Left forelimb (tissue), 1 donor: Measurements from ENCODE around the gene WDR72.

ENCODE experiments used
- DNase-seq: peaks from one replicate; pipeline ENCODE4 v3.0.0-alpha.2; 2018; ENCODE audit warnings: low spot score

The WDR72 gene

DNA sequence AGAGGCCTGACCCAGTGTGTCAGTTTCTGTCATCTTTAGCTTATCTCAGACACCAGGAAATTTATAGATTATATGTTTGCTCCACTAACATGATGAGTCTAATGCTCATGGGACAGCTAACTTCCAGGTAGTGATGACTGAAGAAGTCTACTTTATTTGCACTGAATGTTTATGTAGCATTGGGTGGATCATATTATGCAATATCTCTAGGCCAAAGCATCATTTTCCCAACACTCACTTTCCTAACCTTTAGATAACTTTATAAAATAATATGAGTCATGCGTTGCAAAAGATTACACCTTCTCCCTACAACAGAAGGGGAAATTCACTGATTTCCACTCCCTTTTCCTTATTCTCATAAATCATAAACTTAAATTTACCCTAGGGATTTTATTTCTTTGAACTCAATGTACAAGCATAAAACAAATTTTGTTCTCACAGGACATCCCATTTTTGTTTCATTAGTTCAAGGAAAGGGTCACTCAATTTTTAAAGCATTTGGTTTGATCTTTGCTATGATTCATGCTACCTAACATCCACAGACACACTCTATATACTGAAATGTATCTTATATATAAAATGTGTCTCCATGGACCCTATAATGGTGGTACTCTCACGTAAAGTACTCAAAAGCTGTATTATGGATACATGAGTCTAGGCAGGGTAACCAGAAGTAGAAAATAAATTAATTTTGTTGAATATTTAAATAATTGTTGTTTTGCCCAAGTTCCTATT, 225.2 kb downstream of the WDR72 start:
- DNase-seq = no peak

DNA sequence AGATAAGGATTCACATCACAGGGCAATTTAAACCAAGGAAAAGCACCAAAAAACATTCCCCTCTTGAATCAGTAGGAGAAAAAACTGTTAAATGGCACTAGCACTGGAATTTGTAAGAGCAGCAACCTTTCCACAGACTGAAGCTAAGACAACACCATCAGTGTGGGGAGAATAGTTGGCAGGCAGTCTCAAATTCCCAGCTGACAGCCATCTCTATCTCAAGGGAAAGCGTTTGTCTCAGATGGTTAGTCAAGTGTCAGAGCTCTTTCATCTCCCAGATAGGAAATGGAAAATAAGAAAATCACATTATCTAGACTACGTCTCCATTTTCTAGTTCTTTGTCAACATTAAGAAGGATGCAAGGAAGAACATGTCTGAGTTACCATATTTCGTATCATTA, 228.7 kb downstream of the WDR72 start:
- DNase-seq = no peak

DNA sequence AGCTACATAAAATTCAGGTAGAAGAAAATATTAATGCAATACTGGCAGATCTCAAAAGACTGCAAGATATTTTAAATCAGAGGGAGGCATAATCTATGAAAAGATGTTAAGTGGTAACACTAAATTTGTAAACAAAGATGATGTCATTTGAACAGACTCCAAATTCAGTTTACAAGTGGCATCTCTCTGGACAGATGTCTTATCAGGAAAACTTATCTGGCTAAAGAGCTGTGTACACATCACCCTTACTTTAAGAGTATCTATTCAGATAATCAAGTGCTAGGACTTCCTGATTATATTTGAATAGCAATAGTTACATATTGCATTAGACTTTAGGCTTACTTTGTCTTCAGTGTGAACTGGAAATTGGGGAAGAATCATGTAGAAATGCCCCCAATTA, 231.5 kb downstream of the WDR72 start:
- DNase-seq = no peak

DNA sequence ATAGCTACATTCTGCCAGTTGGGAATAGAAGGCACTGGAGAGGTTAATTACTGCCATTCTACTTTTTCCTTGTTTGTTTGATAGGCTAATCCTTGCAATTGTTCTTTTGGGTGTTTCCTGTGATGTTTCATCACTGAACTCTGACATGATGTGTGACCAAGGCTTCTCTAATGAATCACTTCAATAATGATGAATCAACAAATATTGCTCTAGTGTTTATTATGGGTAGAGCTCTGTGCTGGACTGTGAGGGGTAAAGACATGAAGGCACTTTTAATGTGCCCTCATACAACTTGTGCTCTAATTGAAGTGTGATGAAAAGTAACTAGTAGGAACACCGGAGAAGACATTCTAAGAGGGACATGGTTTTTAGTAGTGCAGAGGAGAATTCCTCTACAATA, 233.6 kb downstream of the WDR72 start:
- no peak for DNase-seq

DNA sequence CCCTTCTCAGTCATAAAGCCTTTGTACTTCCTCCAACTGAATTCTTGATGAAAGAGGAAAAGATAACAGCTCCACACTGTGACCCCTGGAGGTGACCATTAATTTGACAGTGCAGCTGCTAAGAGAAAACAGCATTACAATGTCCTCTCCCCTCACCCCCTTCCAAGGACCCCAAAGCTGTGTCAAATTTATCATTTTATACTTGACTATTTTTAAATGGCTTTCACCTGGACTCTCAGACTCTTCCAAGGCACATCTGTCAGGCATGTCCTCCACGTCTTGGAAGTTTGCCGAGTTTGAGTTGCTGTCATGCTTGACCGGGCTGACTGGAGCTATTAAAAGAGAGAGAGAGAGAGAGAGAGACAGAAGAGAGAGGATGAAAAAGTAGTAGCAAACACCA, 236.5 kb downstream of the WDR72 start:
- DNase-seq = no peak

DNA sequence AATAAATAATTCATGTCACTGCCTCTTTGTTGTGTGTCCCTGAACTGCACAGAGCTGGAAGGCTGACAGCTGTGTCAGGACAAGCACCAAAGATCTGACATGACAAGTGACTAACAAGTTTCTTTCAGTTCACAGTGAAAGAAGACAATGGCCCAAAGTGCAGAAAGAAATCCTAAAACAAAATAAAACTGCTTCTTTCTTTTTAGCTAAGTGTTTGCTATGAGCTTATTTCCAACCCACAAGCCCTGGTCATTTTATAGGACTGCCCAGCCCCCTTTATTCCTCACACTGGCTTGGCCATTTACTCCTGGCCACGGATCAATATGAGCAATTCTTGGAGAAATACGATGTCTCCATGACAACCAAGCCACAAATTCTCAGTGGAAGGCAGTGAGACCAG, 238.5 kb downstream of the WDR72 start:
- DNase-seq = no peak

DNA sequence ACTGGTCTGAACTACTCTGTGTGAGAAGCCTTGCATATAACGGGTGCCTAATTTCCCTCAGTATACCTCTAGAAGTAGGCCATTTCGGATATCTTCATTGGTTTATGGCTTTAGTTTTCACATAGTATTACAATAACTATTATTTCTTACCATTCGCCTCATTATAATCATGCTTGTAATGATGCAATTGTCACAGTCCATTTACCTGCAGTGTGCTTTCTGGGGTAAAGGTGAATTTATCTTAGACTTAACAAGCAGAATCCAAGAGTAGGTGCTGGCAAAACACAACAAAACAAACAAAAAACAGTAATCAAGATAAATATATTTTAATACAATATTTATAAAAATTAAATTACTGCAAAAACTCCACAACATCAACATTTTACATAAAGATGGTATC, 246.0 kb downstream of the WDR72 start:
- no peak for DNase-seq

DNA sequence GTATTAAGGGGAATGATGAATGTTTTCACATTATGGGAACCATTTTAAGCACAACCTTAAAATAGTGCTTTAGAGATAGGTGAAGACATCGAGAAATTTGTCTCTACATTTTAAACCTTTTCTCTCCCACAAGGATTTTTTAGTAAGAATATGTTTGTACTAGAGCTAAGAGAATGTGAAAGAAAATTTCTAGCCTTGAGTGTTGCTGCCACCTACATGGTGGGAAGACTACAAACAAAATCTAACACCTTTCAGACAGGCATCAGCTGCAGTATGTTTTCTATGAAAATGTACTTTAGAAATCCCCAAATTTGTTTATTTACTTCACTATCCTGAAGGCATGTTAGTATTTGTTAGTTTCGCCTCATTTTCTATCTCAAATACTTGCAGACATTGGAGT, 247.4 kb downstream of the WDR72 start:
- no peak for DNase-seq

DNA sequence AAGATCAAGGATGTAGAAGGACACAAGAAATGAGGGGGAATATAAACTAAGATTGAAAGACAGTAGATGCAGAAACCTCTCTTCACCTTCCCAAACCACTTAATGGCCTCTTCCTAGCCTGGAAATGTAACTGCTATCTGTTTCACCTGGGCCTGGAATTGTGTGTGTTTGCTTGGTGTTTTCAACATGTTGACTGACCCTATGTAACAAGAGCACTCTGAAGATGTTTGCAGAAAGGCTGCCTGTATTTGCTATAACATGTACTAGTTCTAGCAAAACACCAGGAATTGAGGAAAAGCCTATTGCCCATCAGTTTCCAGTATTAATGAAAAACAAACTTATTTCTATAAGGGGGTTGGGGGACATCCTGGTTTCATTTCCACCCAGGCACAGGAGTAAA, 248.3 kb downstream of the WDR72 start:
- DNase-seq = no peak

DNA sequence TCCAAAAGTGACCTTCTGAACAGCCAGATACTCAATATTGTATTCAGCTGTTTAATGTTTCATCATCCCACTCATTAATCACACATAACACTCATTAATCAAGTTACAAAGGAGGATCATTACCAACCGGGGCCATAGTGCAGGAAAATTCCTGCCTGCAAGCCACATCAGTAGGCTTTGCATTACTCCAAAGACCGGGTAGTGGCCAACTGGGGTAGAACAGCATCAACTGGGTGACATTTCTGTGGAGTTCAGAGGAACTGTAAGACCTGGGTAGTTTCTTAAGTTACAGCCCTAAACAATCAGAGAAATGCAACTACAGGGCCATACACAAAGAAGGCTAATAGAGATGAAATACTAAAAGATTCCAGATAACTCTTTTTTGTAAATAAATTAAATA, 253.1 kb downstream of the WDR72 start:
- DNase-seq = no peak

DNA sequence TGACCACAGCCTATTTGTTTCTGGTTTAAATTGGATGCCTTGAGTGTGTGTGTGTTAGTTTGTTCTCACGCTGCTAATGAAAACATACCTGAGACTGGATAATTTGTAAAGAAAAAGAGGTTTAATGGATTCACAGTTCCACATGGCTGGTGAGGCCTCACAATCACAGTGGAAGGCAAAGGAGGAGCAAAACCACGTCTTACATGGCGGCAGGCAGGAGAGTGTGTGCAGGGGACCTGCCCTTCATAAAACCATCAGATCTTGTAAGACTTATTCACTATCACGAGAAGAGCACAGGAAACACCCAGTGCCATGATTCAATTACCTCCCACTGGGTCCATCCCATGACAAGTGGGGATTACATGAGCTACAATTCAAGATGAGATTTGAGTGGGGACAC, 260.5 kb downstream of the WDR72 start:
- DNase-seq = no peak

DNA sequence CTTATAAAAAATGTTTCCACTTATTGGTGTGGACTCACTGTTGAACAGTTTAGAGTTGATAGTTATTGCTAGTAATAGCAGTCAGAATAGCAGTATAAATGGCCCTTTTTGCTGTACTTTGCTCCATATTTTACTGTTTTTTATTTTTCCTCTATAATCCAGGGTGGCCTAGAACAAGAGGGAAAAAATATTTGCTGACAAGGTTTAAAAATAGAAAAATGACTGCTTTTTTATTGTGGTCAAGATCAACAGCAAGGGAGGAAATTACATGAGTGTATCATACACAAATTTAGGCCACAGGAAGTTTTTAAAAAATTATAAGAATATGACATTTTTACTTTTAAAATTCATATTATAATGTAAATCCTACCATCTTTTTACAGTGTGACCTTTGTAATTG, 269.1 kb downstream of the WDR72 start:
- DNase-seq = no peak

DNA sequence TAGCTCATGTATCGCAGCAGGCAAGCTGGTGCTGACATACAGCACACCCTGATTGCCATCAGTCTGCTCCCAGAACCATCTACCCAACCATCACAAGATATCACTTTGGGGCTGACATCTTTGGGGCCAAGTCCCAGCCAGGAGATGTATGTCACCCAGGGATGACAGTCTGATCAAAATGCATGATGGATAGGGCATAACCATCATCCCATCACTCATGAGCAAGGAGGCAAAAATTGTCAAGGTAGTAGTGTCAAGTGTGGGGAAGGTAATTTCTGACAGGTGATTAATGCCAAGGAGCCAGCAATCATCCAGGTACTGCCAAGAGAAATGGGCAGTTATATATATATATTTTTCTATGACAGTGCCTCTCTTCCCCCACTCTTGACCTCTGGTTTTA, 277.4 kb downstream of the WDR72 start:
- DNase-seq = no peak

DNA sequence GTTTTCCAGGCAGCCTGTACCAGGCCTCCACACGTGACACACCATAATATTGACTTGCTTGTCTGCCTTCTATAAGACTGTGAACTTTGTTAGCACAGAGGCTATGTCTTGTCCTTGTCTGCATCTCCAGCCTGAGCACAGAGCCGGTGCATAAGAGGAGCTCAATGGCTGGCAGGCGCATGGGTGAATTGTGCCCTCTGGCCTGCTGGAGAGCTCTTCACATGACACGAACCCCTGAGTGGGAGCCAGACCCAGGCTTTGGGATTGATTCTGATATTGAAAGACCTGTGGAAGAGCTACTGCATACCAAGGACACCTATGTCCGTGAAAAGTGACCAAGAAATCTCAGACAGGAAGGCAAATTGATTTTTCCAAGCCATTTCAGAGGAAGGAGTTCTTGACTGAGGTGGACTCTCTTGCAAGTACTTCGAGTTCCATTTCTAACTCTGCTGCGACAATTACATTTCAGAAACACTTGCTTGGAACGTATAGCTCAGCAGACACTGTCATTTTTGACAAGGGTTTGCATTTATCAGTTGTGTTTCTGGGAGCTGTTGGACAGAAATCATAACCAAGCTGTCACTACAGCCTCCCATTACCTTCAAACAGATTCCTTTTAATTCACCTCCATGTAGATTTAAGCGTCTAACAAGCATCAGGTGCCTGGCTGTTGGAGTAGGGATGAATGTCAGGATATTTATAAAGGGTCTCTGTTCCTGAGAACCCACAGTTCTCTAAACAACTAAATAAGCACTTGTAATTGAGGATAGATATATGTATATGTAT, 281.3 kb downstream of the WDR72 start:
- no peak for DNase-seq

DNA sequence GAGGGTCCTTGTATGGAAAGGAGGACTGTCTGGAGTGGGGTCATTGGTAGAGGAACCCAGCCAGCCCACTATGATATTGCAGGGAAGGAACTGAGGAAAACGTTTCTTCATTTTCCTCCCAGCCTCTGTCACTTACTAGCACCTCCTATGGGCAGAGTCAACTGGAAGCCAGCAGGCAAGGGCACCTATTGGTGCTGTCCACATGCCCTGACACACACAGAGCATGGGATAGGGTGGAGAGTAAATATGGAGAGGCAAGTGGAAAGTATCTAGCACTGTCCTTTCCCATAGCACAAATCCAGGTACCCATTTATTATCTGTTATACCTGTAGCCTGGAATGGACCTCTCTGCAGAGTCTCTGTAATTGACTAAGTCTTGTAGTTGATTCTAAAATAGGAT, 285.6 kb downstream of the WDR72 start:
- no peak for DNase-seq

DNA sequence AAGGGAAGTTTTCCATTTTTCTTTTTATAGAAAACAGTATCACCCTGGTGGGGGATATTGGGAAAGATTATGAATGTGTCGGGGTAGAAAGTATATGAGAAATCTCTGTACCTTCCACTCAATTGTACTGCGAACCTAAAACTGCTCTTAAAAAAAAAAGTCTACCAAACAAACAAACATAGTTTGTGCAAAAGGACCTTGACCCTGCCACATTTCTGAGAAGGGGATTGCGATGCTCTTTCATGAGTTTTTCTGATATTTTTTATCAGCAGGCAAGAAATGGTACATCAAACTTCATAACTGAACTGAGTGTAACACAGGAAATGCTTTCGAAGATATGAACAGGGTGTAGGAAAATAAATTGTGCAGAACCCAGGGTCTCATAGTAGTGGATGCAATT, 286.0 kb downstream of the WDR72 start:
- no peak for DNase-seq

DNA sequence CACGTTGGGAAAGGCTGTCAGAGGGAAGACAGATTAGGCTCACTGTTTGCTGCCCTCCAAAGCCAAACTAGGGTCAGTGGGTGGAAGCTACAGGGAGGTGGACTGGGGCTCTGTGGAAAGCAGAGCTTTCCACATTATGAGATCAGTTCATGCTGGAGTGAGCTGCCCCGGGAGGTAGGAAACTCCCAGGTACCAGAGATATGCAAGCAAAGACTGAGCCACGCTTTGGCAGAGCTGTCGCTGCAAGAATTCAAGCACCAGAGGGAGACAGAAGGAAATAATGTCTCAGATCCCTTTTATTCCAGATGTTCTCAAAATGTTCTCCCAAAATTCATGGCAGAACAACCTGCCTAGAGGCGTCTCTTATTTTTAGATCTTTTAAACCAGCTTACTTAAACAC, 286.6 kb downstream of the WDR72 start:
- no peak for DNase-seq

DNA sequence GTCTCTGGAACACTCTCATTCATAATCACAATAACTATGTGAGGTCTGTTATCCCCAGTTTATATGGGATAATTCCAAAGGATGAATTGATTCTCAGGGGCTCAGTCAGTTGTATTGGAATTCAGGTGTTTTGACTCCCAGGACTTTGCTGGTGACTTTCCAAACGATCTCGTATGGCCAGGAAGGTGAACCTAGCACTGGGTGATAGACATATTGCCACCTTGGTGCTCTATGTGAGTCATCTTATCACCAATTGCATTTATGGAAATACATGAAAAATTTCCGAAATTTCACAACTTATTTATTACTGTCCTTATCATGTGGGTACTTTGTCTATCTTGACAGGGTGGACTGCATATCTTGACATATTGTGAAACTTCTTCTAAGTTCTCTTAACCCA, 287.3 kb downstream of the WDR72 start:
- no peak for DNase-seq

DNA sequence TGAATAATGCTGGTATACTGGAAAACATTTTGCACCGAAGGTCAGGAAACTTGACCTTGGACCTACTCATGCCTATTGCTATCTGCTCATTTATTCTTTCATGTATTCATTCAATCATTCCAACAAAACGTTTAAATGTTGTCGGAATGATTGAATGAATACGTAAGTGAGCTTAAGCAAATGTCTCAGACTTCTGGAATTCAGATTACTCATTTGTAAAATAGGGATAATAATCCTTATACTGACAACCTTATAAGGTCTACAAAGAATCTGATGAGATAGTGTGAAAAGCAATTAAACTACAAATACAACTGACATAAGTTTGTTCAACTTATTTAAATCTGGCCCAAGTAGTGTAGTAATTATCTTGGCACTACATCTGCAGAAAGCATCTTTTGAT, 288.7 kb downstream of the WDR72 start:
- no peak for DNase-seq

DNA sequence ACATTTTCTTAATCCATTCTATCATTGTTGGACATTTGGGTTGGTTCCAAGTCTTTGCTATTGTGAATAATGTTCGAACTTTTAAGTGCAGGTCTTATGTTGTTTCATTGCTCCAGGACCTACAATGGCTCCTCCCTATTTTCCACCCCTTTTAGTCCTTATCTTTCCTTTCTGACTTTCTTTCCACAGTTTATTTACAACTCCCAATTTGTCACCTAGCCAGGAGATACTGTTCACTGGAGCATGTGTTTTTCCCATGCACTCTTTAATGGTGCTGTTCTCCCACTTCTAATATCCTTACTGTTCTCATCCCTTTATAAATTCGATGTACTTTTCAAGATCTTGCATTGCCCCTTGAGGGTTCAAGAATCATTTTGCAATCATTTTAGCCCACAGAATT, 290.0 kb downstream of the WDR72 start:
- no peak for DNase-seq
